WTC11 (cell line): ENCODE measurements around the gene TRIM69. TPM values are rescaled to one million over a fixed set of nuclear protein-coding genes. Genes with fewer than 3 reads are reported as not detected.

Experiments
- ATAC-seq: fragments of 200-7000 bp; cut with Tn5 transposase; 2 replicates; pipeline ENCODE4 v1.10.0; 2021; ENCODE audit warnings: mild to moderate bottlenecking, moderate library complexity
- CTCF ChIA-PET: fragments of 300-600 bp; sonication (Branson Sonifier 250); formaldehyde crosslinking; loops from one replicate; lab custom pipeline; 2021; ENCODE audit warnings: antibody characterized with exemption; lab: Charles Lee
- POLR2A ChIA-PET: fragments of 350-600 bp; sonication (Branson Sonifier 250); formaldehyde crosslinking; loops from one replicate; lab custom pipeline; 2021; ENCODE audit warnings: antibody characterized with exemption; lab: Charles Lee
- DNase-seq: peaks from one replicate; pipeline ENCODE4 v3.0.0; 2021; ENCODE audit warnings: low spot score
- H3K27ac Mint-ChIP-seq: 2 replicates; pipeline ENCODE4 v1.8.0; 2021; ENCODE audit warnings: mixed read lengths
- H3K27me3 Mint-ChIP-seq: 2 replicates; pipeline ENCODE4 v1.8.0; 2021; ENCODE audit warnings: low read depth, mild to moderate bottlenecking, moderate library complexity, mixed read lengths
- H3K36me3 Mint-ChIP-seq: 2 replicates; pipeline ENCODE4 v1.8.0; 2021; ENCODE audit warnings: mixed read lengths
- H3K4me1 Mint-ChIP-seq: 2 replicates; pipeline ENCODE4 v1.8.0; 2022; ENCODE audit warnings: mixed read lengths
- H3K4me3 Mint-ChIP-seq: 2 replicates; pipeline ENCODE4 v1.8.0; 2021; ENCODE audit warnings: mild to moderate bottlenecking, moderate library complexity, mixed read lengths
- H3K9me3 Mint-ChIP-seq: 2 replicates; pipeline ENCODE4 v1.8.0; 2021; ENCODE audit warnings: mixed read lengths
- CBFB ChIP-seq: sonication (generic); formaldehyde crosslinking; IDR thresholded peaks from 2 replicates; pipeline ENCODE4 v1.8.1; 2022; ENCODE audit warnings: mild to moderate bottlenecking, low read depth, missing genetic modification reagents
- ERG ChIP-seq: fragments of 250-450 bp; sonication (Bioruptor Pico); IDR thresholded peaks from 2 replicates; pipeline ENCODE4 v1.8.0; 2021; ENCODE audit warnings: mild to moderate bottlenecking
- GABPB1 ChIP-seq: sonication (generic); formaldehyde crosslinking; IDR thresholded peaks from 2 replicates; pipeline ENCODE4 v1.8.1; 2023; ENCODE audit warnings: mild to moderate bottlenecking, missing genetic modification reagents
- IRF2 ChIP-seq: sonication (generic); formaldehyde crosslinking; IDR thresholded peaks from 2 replicates; pipeline ENCODE4 v1.8.0; 2022; ENCODE audit warnings: low read depth, missing genetic modification reagents, borderline replicate concordance
- JAZF1 ChIP-seq: fragments of 250-450 bp; sonication (Bioruptor Pico); IDR thresholded peaks from 2 replicates; pipeline ENCODE4 v1.9.0; 2021; ENCODE audit warnings: moderate library complexity, mild to moderate bottlenecking, inconsistent platforms
- MAX ChIP-seq: sonication (generic); formaldehyde crosslinking; IDR thresholded peaks from 2 replicates; pipeline ENCODE4 v1.8.0; 2022; ENCODE audit warnings: mild to moderate bottlenecking, missing genetic modification reagents
- MLX ChIP-seq: sonication (generic); formaldehyde crosslinking; IDR thresholded peaks from 2 replicates; pipeline ENCODE4 v1.8.1; 2023; ENCODE audit warnings: mild to moderate bottlenecking, missing genetic modification reagents, moderate library complexity
- OVOL2 ChIP-seq: fragments of 250-450 bp; sonication (Bioruptor Pico); IDR thresholded peaks from 2 replicates; pipeline ENCODE4 v1.9.0; 2021; ENCODE audit warnings: mild to moderate bottlenecking, borderline replicate concordance
- SMAD4 ChIP-seq: sonication (generic); formaldehyde crosslinking; IDR thresholded peaks from 2 replicates; pipeline ENCODE4 v1.8.0; 2022; ENCODE audit warnings: mild to moderate bottlenecking, missing genetic modification reagents
- ZBTB43 ChIP-seq: sonication (generic); formaldehyde crosslinking; IDR thresholded peaks from 2 replicates; pipeline ENCODE4 v1.8.1; 2023; ENCODE audit warnings: mild to moderate bottlenecking, missing genetic modification reagents
- ZNF263 ChIP-seq: sonication (generic); formaldehyde crosslinking; IDR thresholded peaks from 2 replicates; pipeline ENCODE4 v1.8.1; 2022; ENCODE audit warnings: low read depth, mild to moderate bottlenecking, moderate library complexity, missing genetic modification reagents
- total RNA-seq: library from RNA; stranded (reverse); gene quantifications from 3 replicates; pipeline ENCODE4 v1.2.3, GENCODE V29; 2021

Gene TRIM69
- total RNA-seq, 1 experiment from 2014 or later: 10.4 TPM

- TF ChIP-seq CBFB (CRISPR knock-in tag): no peak
- TF ChIP-seq, all 79 proteins: peak for 0
Observed at GRCh38 chr15:44811337-44811736, 75.0 kb downstream of the TRIM69 start (continued).

GRCh38 chr15:44812029-44812517 is 75.7 kb downstream of the TRIM69 start:
- Mint-ChIP-seq H3K27ac (no peak overlapping the region), H3K4me3 (no peak overlapping the region)
- TF ChIP-seq GABPB1 (CRISPR knock-in tag) (peak; percentile 48; the same call in 1 of the 2 replicates), SMAD4 (CRISPR knock-in tag) (no peak)
- TF ChIP-seq, all 79 proteins: peak for 1
- CTCF ChIA-PET: no interaction called here
- Mint-ChIP-seq H3K27me3 (no peaks in the 10 kb centered on the region; the same call in 1 of the 2 replicates), H3K9me3 (no peaks in the 10 kb centered on the region), H3K36me3 (no peaks in the 10 kb centered on the region), H3K4me1 (peaks cover 5% of the 10 kb centered on the region; the same call in 1 of the 2 replicates)
- POLR2A ChIA-PET: no interaction called here
- no peak for DNase-seq
- ATAC-seq: no peak

GRCh38 chr15:44813231-44813630 is 76.9 kb downstream of the TRIM69 start:
- TF ChIP-seq MLX (no peak), JAZF1 (CRISPR knock-in tag) (no peak), IRF2 (CRISPR knock-in tag) (no peak), MAX (no peak), ERG (CRISPR knock-in tag) (no peak), ZNF263 (CRISPR knock-in tag) (no peak), ZBTB43 (CRISPR knock-in tag) (no peak), OVOL2 (no peak)
- TF ChIP-seq, all 79 proteins: peak for 0
- Mint-ChIP-seq H3K4me3 (no peak overlapping the region), H3K4me1 (peaks cover 5% of the 10 kb centered on the region; the same call in 1 of the 2 replicates), H3K27ac (no peak overlapping the region), H3K9me3 (no peaks in the 10 kb centered on the region), H3K27me3 (no peaks in the 10 kb centered on the region; the same call in 1 of the 2 replicates), H3K36me3 (no peaks in the 10 kb centered on the region)
- DNase-seq: no peak
- no peak for ATAC-seq
- ChIA-PET POLR2A (no interaction called here), CTCF (no interaction called here)

Other genes starting within 250 kb of the TRIM69 start
- 74.9 to 78.6 TPM (median 76.1 TPM) in 3 replicates for gene EIF3J, start 199.4 kb upstream of the TRIM69 start, total RNA-seq
- gene SPG11, start 72.9 kb upstream of the TRIM69 start, total RNA-seq: 46.4 to 54.3 TPM (median 50.7 TPM) in 3 replicates
- gene PATL2, start 25.2 kb upstream of the TRIM69 start, total RNA-seq: 0.41 to 1.2 TPM (median 0.59 TPM) in 3 replicates
- 88.2 to 105 TPM (median 102 TPM) in 3 replicates for gene B2M, start 25.0 kb upstream of the TRIM69 start, total RNA-seq
- gene TERB2, start 220.2 kb downstream of the TRIM69 start, total RNA-seq: not detected in 3 replicates